Measurements from ENCODE around the gene CTSW.

CTSW gene

DNA sequence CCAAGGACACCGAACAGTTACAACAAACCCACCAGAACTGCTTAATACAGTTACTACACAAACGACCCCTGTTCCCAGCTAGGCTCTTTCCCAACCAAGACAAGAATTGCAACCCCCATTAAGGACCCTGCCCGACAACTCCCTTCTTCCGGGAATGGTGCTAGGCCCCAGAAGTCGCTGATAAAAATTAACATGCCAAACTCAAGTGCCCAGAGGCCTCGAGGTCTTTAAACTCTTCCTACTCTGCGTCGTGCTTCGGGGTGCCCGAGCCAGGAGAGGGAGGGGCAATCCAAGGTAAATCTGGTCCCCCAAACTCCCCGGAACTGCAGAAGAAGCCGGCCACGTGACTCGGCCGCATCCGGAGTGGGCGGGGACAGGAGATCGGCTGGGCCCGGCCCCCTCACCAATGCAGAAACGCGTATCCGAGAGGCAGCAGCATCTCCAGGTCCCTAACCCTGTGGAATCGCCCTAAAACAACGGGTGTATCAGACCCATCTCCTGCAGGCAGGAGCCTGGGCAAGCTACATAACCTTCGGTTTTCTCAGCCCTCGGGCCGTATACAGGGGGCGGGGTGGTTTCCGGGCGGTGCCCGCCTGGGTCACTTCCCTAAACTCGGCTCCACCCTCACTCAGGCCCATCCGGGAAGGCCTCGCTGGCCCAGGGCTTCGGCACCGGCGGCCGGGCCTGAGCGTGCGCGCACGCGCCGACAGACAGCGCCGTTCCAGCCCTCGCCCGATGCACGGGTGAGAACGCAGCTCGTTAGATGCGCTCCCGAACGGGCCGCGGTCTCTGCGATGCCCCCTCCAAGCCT lies 22.7 kb upstream of the CTSW start:
- DNase-seq = peak; percentile 42

DNA sequence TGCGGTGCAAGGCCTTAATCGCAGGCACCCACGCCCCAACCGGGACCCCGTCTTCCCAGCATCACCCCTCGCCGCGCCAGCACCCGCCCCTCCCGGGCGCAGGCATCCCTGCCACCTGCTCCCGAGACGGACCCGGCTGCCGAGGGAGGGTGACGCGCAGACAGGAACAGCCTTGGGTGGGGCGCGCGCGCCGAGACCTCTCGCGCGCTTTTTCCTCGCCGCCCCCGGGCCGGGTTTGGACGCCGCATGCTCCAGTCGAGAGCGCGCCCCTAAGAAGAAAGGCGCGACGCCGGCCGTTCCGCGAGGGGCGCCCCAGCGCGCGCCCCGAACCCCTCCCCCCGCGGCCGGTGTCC lies 22.2 kb upstream of the CTSW start:
- no peak for DNase-seq

DNA sequence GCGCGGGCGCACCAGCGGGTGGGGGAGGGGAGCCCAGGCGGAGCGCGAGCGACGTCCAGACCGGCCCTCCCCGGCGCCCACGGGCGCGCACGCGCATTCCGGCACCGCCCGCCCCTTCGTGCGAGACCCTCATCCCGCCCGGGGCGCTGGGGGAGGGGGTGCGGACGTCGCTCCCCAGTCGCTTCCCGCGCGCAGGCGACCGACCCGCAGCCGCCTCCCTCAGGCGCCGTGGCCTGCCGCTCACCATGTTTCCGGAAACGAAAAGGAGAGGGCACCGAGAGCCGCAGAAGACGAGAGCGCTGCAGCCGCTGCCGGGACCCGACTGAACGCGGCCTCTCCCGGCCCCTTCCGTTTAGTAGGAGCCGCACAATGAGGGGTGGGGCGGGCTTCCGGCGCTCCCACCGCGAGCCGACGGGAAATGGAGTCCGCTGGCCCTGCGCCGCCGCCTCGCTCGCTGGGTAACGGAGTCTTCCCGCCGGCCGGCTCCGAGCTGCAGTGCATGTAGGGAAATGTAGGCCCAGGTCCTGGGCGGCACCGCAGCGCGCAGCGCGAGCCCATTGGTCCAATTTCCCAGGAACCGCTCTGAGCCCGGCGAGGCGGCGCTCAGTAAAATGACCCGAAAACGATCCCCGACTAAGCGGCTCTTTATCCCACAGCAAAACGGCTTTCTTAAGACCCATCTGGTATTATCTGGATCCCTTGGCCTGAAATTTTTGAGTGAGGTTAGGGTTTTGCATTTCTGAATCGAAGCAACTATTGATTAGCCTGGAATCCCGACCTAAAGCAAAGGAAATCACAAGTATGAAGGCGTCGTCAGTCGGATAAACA lies 21.6 kb upstream of the CTSW start, which contains the start of gene CFL1:
Gene CFL1 (minus strand): TSS at position 328 of the 828 bp plus-strand sequence. CDS start 81 bp downstream, at position 247.
- DNase-seq = peak; percentile 98

DNA sequence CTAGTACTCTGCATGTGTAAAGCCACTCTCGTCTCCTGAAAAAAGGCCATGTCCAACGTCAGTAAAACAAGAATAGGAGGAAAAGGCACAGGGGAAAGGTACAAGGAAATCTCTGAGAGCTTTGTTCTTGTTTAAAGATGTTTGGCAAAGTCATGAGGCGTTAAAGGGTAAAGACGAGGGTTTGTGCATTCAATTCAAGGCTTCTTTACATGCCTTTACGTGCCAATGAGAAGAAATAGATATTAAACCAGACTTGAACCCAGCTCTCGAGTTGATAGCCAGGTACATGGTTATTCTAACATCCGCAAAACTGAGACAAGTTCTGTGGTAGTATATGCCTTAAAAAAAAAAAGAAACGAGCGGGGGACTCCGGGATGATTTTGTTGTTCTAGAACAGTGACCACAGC lies 21.0 kb upstream of the CTSW start:
- DNase-seq = no peak

DNA sequence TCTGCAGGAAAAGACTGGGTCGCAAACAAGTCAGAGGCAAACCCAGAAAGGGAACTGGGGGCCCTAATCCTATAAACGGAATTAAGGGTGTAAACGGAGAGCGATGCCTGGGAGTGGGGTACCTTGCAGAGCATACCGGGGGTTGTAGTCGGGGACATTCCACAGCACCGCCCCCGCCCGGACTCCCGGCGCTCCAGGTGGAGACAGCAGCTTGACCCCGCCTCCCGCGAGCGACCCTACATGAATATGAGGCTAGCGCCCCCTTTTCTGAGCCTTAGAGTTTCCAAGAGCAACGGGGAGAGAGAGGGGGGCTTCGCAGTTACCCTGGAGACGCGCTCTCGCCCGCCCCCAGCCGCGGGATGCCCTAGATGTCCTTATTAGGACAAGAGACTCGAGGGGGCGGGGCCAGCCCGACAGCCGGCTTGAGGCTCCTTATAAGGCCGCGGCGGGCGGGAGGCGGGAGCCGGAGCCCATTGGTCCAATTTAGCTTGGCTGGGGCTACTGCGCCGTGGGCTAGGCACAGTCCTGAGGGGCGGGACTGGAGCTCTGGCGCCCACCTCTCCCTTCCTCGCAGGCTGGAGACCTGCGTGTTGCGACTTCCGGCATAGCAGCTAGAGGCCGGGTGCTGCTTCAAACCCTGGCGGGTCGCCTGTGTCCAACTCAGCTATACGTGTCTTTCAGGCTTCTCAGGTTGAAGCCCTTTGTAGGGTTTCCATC lies 20.4 kb upstream of the CTSW start:
- DNase-seq = peak; percentile 99

DNA sequence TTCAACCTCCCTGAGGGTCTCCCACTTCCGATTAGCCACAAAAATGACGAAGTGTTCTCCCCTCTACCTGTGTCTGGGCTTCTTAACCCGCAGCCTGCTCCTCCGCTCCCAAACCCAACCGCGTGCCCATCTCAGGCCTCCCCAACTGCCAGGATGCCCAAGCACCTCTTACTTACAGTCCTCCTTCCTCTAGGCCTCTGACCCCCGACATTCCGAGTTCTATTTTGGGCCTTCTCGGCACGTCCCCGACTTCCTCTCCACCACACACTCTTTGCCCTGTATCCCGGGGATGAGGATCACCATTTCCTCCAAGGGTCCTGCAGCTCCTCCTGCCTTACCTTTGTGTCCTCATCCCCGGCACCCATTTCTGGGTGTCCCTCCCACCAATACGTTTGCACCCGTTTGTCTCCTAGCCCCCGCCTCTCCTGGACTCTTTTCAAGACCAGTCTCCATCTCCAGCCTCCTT lies 19.8 kb upstream of the CTSW start:
- DNase-seq = no peak

DNA sequence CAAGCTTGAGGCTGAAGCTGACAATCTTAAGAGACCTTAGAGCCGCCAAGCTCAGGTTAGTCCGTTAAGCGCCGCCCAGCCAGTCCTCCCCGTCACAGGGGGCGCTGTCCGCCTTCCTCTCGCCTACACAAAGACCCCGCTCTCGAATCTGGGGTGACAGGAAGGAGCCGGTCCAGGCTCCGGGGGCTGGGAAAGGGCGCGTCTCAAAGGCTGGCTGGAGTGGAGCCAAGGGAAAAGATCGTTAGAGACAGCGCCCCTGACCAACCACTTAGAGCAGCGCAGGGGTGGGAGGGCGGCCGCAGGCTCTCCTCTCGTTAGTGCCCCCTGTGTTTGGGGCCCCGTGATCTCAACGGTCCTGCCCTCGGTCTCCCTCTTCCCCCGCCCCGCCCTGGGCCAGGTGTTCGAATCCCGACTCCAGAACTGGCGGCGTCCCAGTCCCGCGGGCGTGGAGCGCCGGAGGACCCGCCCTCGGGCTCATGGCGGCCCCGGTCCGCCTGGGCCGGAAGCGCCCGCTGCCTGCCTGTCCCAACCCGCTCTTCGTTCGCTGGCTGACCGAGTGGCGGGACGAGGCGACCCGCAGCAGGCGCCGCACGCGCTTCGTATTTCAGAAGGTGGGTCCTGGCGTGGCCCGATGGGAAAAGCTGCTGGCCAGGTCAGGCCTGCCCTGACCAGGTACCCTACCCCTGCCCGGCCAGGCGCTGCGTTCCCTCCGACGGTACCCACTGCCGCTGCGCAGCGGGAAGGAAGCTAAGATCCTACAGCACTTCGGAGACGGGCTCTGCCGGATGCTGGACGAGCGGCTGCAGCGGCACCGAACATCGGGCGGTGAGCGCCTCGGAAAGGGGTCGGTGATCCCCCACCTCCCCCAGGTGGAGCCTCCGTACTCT lies 19.1 kb upstream of the CTSW start, which contains the start of gene MUS81:
Gene MUS81 (plus strand): TSS at position 156 of the 887 bp plus-strand sequence. CDS start 321 bp downstream, at position 477.
- DNase-seq = peak; percentile 95

DNA sequence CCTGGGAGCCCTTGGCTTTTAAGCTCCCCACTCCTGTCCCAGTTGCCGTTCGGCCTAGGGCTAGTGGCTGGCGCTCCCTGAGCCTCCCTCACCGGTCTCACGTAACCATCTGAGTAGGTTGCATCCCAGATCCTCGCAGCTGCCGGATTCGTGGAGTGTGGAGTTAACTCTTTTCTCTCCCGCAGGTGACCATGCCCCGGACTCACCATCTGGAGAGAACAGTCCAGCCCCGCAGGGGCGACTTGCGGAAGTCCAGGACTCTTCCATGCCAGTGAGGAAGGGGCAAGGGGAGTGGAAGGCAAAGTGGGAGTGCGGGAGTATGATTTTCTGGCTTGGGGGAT lies 18.5 kb upstream of the CTSW start:
- DNase-seq = no peak

DNA sequence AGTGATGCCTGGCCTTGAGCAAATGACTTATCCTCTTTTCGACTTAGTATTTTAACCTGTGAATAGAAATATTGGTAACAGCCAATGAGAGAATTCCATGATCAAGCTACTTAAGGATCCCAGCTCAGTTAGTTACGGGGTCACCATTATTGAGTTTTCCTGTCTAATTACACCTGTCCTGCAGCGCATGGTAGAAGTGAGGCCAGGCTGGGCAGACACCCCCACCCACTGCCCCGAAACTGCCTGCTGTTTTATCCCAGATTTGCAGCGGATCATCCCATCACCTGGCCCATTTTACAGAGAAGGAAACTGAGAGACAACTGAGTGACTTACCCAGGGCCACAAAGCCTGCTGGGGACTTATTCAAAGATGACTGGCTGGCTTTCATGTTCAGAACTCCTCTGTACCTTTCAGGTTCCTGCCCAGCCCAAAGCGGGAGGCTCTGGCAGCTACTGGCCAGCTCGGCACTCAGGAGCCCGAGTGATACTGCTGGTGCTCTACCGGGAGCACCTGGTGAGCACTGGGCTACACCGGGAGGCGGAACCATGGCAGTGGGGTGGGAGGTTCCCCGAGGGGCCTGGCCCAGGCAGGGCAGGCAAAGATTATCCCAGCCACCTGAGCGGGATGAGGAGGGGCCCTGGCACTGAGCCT lies 18.0 kb upstream of the CTSW start:
- no peak for DNase-seq

DNA sequence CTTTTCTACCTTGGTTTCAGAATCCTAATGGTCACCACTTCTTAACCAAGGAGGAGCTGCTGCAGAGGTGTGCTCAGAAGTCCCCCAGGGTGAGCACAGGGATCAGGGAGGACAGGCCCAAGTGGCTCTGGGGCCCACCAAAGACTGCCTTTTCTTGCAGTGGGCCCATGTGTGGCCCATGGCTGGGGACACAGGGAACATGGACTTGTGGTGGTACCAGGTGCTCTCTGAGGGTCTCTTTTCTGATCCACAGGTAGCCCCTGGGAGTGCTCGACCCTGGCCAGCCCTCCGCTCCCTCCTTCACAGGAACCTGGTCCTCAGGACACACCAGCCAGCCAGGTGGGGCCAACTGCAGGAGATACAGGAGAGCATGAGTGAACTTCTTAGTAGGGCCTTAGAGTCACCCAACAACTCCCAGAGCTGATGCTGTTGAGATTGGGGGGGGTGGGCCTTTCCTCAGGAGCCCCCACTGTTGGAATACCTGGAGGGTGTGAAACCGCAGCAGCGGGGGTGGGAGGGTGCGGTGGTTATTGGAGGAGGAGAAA lies 17.4 kb upstream of the CTSW start:
- DNase-seq = no peak

DNA sequence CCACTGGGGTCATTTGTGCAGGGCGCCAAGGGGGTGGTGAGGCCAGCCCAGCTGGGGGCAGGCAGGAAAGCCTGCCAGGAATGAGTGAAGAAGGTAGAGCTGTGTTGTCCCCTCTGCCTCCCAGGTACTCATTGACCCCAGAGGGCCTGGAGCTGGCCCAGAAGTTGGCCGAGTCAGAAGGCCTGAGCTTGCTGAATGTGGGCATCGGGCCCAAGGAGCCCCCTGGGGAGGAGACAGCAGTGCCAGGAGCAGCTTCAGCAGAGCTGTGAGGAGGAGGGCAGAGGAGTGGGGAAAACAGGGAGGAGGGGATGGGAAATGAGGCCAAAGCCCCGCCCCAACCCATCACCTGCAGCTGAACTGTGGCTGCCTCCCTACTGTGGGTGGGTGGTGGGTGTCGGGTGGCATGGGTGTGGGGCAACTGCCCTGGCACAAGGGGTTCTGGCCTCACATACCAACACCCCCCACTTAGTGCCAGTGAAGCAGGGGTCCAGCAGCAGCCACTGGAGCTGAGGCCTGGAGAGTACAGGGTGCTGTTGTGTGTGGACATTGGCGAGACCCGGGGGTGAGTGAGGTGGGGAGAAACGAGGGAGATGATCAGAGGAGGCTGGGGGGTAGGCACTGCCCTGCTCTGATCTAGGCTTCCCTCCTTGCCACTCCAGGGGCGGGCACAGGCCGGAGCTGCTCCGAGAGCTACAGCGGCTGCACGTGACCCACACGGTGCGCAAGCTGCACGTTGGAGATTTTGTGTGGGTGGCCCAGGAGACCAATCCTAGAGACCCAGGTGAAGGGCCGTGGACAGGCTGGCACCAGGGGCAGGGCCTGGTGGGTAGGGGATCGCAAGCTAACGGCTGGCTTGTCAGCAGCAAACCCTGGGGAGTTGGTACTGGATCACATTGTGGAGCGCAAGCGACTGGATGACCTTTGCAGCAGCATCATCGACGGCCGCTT lies 16.4 kb upstream of the CTSW start:
- DNase-seq = no peak

DNA sequence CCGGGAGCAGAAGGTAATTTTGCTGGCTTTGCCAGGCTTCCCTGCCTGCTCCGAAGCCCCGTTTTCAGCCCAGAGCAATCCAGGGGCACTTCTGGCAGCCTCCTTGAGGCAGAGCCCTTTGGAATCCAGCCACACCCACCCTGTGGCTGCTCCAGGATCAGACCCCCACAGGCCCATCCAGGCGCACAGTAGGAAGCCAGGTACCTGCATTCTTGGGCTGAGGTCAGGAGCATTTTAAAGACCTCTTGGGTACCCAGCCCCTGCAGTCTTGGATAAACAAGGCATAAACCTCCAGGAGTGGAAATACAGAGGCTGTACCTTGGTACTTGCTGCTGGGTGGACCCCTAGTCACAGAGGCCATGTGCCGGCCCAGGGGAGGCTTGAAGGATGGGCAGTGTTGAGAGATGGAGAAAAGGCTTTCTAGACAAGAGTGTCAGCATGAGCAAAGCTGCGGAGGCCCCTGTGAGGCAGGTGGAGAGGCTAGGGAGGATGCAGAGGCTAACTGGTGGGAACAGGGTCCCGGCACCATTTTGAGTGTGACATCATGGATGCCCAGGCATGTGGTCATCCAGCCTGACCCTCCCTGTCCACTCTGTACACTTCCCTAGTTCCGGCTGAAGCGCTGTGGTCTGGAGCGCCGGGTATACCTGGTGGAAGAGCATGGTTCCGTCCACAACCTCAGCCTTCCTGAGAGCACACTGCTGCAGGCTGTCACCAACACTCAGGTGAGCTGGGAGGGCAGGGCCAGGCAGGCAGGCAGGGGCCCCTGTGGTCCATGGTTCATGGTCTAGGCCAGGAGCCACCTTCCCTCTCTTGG lies 15.5 kb upstream of the CTSW start:
- DNase-seq = no peak

DNA sequence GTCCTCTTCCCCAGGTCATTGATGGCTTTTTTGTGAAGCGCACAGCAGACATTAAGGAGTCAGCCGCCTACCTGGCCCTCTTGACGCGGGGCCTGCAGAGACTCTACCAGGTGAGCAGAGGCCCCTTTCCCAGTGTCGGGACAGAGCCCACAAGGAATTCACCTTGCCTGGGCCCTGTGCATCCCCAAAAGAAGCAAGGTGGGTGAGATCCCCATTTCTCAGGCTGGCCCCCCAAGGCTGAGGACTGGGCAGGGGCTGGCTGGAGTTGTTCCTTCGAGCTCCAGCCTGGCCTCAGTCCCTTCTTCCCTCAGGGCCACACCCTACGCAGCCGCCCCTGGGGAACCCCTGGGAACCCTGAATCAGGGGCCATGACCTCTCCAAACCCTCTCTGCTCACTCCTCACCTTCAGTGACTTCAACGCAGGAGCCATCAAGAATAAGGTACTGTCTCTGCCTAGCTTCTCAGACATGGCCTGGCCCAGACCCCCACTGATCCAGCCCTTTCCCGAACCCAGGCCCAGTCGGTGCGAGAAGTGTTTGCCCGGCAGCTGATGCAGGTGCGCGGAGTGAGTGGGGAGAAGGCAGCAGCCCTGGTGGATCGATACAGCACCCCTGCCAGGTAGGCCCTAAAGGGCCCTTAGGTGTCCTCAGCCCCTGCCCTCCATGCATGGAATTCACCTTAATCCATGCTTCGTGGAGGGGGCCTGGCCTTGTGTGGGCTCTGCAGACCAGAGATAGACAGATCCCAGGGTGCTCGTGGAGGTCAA lies 14.7 kb upstream of the CTSW start:
- no peak for DNase-seq

DNA sequence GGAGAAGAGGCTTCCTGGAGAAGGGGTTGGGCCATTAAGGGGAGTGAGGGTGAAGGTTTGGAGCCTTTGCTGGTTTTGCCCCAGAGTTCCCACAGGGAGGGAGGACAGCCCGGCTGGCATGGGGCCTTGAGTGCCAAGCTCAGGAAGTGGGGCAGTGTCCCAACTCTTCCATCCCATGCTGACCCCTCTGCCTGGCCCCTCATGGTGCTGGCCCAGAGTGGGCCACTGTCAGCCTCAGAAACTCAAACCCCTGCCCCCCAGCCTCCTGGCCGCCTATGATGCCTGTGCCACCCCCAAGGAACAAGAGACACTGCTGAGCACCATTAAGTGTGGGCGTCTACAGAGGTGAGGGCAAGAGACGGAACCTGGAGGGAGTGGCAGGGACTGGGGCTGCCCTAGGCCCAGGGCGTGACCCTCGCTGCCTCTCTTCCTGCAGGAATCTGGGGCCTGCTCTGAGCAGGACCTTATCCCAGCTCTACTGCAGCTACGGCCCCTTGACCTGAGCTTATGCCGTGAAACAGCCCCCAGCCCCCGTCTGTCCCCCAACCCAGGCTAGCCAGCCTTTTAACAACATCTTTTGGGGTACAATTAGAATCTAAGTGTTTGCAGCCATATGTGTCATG lies 14.0 kb upstream of the CTSW start:
- no peak for DNase-seq

DNA sequence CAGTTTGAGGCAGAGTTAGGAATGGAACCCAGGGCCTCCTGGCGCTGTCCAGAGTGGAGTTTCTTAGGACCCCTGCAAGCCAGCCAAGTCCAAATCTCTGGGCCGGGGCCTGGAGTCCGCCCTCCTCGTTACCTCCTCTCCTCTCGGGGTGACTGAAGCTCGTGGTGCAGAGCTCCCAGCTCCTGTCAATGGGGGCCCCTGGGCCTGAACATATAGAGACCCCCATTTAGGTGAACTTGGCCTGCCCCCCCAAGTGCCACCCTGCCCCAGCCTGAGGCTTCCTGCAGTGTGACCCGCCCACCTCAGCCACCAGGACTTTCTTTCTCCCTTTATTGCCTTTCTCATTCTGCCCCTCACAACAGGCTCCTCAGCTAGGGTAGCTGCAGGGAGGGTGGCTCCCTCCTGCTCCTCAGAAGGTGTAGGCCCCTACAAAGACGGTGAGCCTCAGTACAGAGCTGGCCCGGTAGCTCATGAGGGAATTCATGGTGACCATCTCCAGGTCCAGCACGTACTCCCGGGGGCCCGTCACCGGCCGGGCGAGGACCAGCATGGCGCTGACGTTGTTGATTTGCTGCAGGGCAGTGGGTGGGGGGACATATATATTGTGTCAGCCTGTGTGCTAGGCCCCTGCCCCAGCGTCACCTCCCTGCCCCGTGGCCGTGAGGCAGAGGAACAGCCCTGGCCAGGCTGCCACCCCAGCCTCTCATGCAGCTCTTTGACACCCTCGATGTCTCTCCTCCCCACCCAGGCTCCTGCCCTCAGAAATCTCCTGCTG lies 12.9 kb upstream of the CTSW start:
- DNase-seq = no peak

DNA sequence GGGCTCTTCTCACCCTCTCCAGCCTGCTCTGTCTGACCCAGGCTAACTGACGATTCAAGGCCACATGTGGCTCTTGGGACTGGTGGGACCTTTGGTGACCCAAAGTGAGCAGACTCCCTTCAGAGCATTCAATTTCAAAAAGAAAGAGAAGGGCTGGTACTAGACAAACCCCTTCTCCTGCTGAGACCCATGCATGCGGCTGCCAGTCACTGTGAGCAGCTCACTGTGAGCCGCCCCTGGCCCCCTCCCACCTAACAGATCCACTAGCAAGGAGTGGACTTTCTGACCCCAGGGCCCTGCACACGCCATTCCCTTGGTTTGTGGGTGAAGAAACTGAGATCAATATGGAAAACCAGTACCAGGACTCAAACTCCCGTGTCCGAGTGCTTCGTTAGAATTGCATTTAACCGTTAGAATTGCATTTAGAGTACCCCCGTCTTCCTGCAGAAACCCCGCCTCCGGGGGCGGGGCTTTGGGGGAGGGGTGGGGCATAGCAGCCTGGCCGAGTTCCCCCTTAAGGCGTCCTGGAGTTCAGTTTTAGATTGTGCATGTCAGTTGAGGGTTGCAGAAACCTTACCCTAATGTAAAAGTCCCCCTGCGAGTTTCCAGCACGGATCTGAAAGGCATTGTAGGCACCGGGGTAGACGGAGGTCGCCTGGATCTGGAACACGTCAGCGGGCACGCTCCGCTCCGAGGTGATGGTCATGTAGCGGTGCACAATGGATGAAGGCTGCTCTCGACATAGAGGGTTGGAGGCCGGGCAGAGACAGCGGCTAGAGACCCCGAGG lies 12.2 kb upstream of the CTSW start:
- DNase-seq = no peak

Measured in NCI-H446 treated with DMSO at 0.1 percent for 48 hours (cell line).